GM10266 (cell line): ENCODE results near the gene PPT2.
"Not testable (repeated sequence)": the region's sequence is repeated elsewhere in the genome, so short reads cannot be mapped to it uniquely, and the experiment has no call there.

Source experiments
- DNase-seq: peaks from one replicate; pipeline ENCODE4 v3.0.0; 2012; ENCODE audit errors: extremely low spot score
- CTCF ChIP-seq: IDR thresholded peaks from 2 replicates; pipeline ENCODE4 v1.5.1; 2012; ENCODE audit warnings: mild to moderate bottlenecking, low read depth; ENCODE audit not compliant: control insufficient read depth, insufficient read depth; ENCODE audit errors: missing control alignments

PPT2 gene

GRCh38 chr6:32198866-32199265 lies 44.9 kb downstream of the PPT2 start:
- no peak for DNase-seq
- no peak for TF ChIP-seq CTCF

GRCh38 chr6:32200711-32201475 lies 47.0 kb downstream of the PPT2 start:
- DNase-seq: no peak
- no peak for TF ChIP-seq CTCF

GRCh38 chr6:32202186-32202585 lies 48.2 kb downstream of the PPT2 start:
- DNase-seq: no peak
- no peak for TF ChIP-seq CTCF

- no peak for DNase-seq
These were observed 49.7 kb downstream of the PPT2 start for GRCh38 chr6:32203426-32204267.

GRCh38 chr6:32204268-32204715 lies 50.4 kb downstream of the PPT2 start:
- no peak for DNase-seq
- TF ChIP-seq CTCF: no peak

More at GRCh38 chr6:32203426-32204267, 49.7 kb downstream of the PPT2 start:
- TF ChIP-seq CTCF: no peak

- DNase-seq: no peak
- TF ChIP-seq CTCF: no peak
These were observed 55.1 kb downstream of the PPT2 start for GRCh38 chr6:32208996-32209395.

GRCh38 chr6:32210191-32210601 lies 56.3 kb downstream of the PPT2 start:
- no peak for TF ChIP-seq CTCF
- DNase-seq: no peak

- DNase-seq: not testable (repeated sequence)
These were observed 57.5 kb downstream of the PPT2 start for GRCh38 chr6:32211432-32211831.
